Stomach (tissue), 9 donors: ENCODE measurements around the gene PXMP4. TPM values are rescaled to one million over a fixed set of nuclear protein-coding genes. Genes with fewer than 3 reads are reported as not detected.
A peak's percentile ranks its signal among the peaks of the same experiment; 100 is the strongest.

Experiments used
- DNase-seq, 2 donors: peaks; one replicate each; pipeline versions ENCODE4 v3.0.0 to v3.0.0-alpha.2; 2013 to 2019
- H3K27ac ChIP-seq, 5 donors: fragments of 200-600 bp in 4 of 5; sonication (generic) in 4 of 5; one replicate each; pipeline ENCODE4 v1.5.1; 2013 to 2019; ENCODE audit warnings: mild to moderate bottlenecking in 1 of 5, moderate library complexity in 1 of 5
- H3K27me3 ChIP-seq, 3 donors: fragments of 200-600 bp; sonication (generic); one replicate each; pipeline ENCODE4 v1.5.1; 2017 to 2019; ENCODE audit warnings: mixed run types in 1 of 3
- H3K36me3 ChIP-seq, 4 donors: fragments of 200-600 bp; sonication (generic); 1 replicate in 3 of 4; 2 replicates in 1 of 4; pipeline ENCODE4 v1.5.1; 2016 to 2019
- H3K4me1 ChIP-seq, 4 donors: fragments of 200-600 bp; sonication (generic); one replicate each; pipeline ENCODE4 v1.5.1; 2016 to 2019
- H3K4me3 ChIP-seq, 4 donors: fragments of 200-600 bp; sonication (generic) in 3 of 4; one replicate each; pipeline ENCODE4 v1.5.1; 2016 to 2019; ENCODE audit warnings: mild to moderate bottlenecking in 1 of 4
- H3K9me3 ChIP-seq, 4 donors: fragments of 200-600 bp; sonication (generic); one replicate each; pipeline ENCODE4 v1.5.1; 2016 to 2019
- EP300 ChIP-seq: sonication (generic); formaldehyde crosslinking; IDR thresholded peaks from one replicate; pipeline ENCODE4 v1.6.1; 2017; ENCODE audit warnings: antibody characterized with exemption
- POLR2A ChIP-seq, 4 donors: fragments of 450-650 bp; IDR thresholded peaks; one replicate each; pipeline ENCODE4 v1.6.1; 2016; ENCODE audit warnings: antibody characterized with exemption in 4 of 4, control low read depth in 2 of 4, mild to moderate bottlenecking in 1 of 4, moderate library complexity in 1 of 4
- POLR2AphosphoS5 ChIP-seq, 3 donors: sonication (generic); formaldehyde crosslinking; IDR thresholded peaks; one replicate each; pipeline ENCODE4 v1.6.1; 2016; ENCODE audit warnings: antibody characterized with exemption in 3 of 3
- WGBS, 5 donors: extraction: QIAGEN DNeasy Blood & Tissue Kit in 3 of 5; methylation state at CpG; one replicate each; pipeline versions ENCODE4 v1.1.5 to v1.1.7; 2013 to 2018; 5-methylcytosine and 5-hydroxymethylcytosine counted together
- intact Hi-C: fragments of 100-400 bp; cut with DNase I; formaldehyde crosslinking; loops from one replicate; pipeline ENCODE4 v1.15.1; 2023; ENCODE audit warnings: low total_unique reads
- polyA plus RNA-seq, 3 donors: library from polyadenylated mRNA; stranded (reverse); fragments of 200-250 nt; gene quantifications; one replicate each; pipeline ENCODE4 v1.2.3, GENCODE V29; 2013
- total RNA-seq, 5 donors: library from RNA; depleted of rRNA; stranded (reverse); fragments of >200 nt; gene quantifications; one replicate each; pipeline versions ENCODE4 v1.1.0 to v1.2.3, GENCODE V29; 2014 to 2016
- TF ChIP-seq, protein P1 (sequence below), 7 experiments: fragments of 450-650 bp in 4 of 7; fragments of 200-600 bp in 3 of 7; sonication (generic) in 3 of 7; IDR thresholded peaks; one replicate each; pipeline ENCODE4 v1.5.1; 2016 to 2019; ENCODE audit warnings: antibody characterized with exemption in 7 of 7, control low read depth in 2 of 7, mild to moderate bottlenecking in 1 of 7
- donor health status: healthy with polysubstance abuse.
- donor health status: Bipolar disorder and iron deficiency.
- donor health status: healthy.

PXMP4 gene
- total and polyA plus RNA-seq, 8 donors = 0.72 to 36.8 (median 5.6) TPM

DNA sequence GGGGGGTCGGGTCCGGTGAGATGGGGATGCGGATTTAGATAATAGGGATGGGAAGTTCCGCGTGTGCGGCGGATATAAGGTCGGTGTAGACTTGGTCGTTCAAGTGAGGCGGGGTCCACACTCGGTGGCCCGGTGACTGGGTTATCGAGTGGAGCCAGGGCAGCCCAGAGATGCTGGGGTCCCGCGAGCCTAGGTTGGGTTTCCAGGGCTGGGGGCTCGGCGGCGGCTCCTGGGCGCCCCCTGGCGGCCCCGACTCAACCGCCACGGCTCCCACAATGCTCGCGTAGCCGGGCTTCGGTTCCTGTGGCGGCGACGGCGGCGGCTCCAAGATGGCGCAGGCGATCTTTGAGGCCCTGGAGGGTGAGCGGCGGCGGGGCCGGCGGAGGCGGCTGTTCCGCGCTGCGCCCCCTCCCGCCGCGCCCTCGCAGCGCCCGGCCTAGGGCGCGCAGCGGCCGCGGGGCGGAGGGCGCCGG is 11.6 kb upstream of the PXMP4 start, which contains the start of gene ZNF341:
ZNF341 (plus strand) TSS at position 304 of the 473 bp plus-strand sequence; CDS start at position 330, 26 bp downstream.
- Histone ChIP-seq H3K27me3 (no peaks in the 10 kb centered on the region), H3K4me1 (peaks cover 23 to 33% (median 30%) of the 10 kb centered on the region in 4 donors), H3K4me3 (peak within 1 kb of the TSS; percentile 52 to 64 (median 59)), H3K36me3 (peaks cover 0 to 7% (median 0%) of the 10 kb centered on the region in 4 donors), H3K9me3 (peaks cover 7 to 13% (median 7%) of the 10 kb centered on the region in 4 donors), H3K27ac (peak within 1 kb of the TSS; percentile 89 to 97 (median 95))
- intact Hi-C loops = no loop called here
- TF ChIP-seq, protein P1, sequence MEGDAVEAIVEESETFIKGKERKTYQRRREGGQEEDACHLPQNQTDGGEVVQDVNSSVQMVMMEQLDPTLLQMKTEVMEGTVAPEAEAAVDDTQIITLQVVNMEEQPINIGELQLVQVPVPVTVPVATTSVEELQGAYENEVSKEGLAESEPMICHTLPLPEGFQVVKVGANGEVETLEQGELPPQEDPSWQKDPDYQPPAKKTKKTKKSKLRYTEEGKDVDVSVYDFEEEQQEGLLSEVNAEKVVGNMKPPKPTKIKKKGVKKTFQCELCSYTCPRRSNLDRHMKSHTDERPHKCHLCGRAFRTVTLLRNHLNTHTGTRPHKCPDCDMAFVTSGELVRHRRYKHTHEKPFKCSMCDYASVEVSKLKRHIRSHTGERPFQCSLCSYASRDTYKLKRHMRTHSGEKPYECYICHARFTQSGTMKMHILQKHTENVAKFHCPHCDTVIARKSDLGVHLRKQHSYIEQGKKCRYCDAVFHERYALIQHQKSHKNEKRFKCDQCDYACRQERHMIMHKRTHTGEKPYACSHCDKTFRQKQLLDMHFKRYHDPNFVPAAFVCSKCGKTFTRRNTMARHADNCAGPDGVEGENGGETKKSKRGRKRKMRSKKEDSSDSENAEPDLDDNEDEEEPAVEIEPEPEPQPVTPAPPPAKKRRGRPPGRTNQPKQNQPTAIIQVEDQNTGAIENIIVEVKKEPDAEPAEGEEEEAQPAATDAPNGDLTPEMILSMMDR (IDR thresholded peaks at IDR 0.05) = peak in 5 of 7 experiments; percentile 74 to 94 (median 80)
- no peak for TF ChIP-seq POLR2A (IDR thresholded peaks at IDR 0.05)
- peak in 2 of 3 donors; percentile 21 to 54 for TF ChIP-seq POLR2AphosphoS5 (IDR thresholded peaks at IDR 0.05)
- TF ChIP-seq EP300 = no peak
- 1 to 7% (median 3%) methylated on average over 23 to 57 of the region's 57 CpGs for WGBS, 5 donors
- peak; percentile 91 to 97 for DNase-seq

DNA sequence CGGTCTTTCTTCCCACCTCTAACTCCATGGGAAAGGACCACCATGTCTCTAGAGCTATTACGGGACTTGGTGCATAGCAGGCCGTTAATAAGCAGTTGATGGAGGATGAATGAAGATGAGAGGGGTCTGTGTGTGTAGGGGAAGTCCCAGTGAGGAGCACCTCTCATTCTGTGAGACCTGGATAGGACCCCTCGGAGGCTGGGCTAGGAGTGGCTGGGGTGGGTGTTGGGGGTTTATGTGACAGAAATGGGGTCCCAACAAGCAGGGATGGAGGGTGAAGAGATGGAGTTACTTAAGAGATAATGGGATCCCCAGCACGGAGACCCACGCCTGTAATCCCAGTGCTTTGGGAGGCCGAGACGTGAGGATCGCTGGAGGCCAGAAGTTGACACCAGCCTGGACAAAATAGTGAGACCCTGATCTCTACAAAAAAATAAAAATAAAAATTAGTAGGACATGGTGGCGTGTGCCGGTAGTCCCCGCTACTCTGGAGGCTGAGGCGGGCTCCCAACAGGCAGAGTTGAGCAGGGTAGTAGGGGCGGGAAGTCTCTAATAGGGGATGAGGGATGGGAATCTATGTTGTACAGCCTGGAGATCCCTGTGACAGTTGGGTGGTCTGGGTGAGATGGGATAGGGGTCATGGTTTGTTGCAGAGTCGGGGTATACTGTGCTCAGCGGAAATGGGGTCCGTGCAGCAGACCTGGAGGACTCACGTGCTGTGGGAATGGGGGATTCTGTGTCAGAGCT is 11.0 kb upstream of the PXMP4 start:
- intact Hi-C loops = no loop called here
- H3K4me1 ChIP-seq = peaks cover 23 to 33% (median 30%) of the 10 kb centered on the region in 4 donors

DNA sequence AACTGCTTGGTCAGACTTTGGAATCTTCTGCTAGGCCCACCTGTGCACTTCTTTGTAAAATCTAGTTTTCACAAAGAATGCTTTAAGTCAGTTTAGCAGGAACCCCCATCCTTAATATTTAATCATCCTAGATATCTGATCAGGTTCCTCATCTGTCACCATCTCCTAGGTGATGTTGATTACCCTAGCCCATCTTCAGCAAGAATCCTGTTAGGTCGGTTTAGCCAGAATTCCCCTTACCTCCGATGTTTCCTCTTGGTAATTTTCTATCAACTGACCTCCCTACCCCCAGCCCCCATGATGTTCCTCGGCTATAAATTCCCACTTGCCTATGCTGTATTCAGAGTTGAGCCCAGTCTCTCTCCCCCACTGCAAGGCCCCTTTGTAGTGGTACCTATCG is 9.0 kb upstream of the PXMP4 start:
- no peak overlapping the region for H3K4me3 ChIP-seq
- no peaks in the 10 kb centered on the region for H3K27me3 ChIP-seq
- TF ChIP-seq, protein P1 (IDR thresholded peaks at IDR 0.05) = no peak
- TF ChIP-seq POLR2AphosphoS5 (IDR thresholded peaks at IDR 0.05) = no peak
- TF ChIP-seq POLR2A (IDR thresholded peaks at IDR 0.05) = no peak
- TF ChIP-seq EP300 = no peak
- no peaks in the 10 kb centered on the region for H3K9me3 ChIP-seq
- DNase-seq = no peak
- peaks cover 21 to 27% (median 26%) of the 10 kb centered on the region in 4 donors for H3K4me1 ChIP-seq
- H3K36me3 ChIP-seq = no peaks in the 10 kb centered on the region
- 64 to 76% (median 70%) methylated on average over 4 of the region's 4 CpGs for WGBS, 5 donors
- intact Hi-C loops = no loop called here
- no peak overlapping the region for H3K27ac ChIP-seq

More for the DNA sequence above, 11.0 kb upstream of the PXMP4 start:
- 81 to 87% (median 84%) methylated on average over 18 of the region's 18 CpGs for WGBS, 5 donors
- peak overlapping the region; percentile 52 to 64 (median 59) for H3K4me3 ChIP-seq
- peak overlapping the region; percentile 89 to 97 (median 95) for H3K27ac ChIP-seq
- H3K27me3 ChIP-seq = no peaks in the 10 kb centered on the region
- no peak for DNase-seq
- H3K9me3 ChIP-seq = peaks cover under 1 to 7% (median 1%) of the 10 kb centered on the region in 4 donors
- H3K36me3 ChIP-seq = peaks cover 0 to 1% (median 0%) of the 10 kb centered on the region in 4 donors
- TF ChIP-seq EP300 (no peak), POLR2AphosphoS5 (IDR thresholded peaks at IDR 0.05) (no peak), POLR2A (IDR thresholded peaks at IDR 0.05) (no peak)
- TF ChIP-seq, protein P1 (IDR thresholded peaks at IDR 0.05) = no peak

DNA sequence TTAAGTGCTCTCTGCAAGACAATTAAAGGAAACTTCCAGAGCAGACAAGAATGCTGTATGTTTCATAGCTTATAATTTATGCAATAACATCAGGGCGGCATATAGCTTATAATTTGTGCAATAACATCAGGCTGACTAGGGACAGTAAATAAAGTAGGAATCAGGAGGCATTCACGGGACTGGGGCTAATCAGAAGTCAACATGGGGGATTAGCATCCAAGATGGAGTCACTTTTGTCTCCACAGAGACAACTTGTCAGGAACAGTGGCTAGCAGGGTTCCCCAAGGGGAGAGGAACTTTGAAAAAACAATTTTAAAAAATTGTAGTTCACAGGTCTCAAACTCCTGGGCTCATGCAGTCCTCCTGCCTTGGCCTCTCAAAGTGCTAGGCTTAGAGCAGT is 8.4 kb upstream of the PXMP4 start:
- H3K36me3 ChIP-seq = no peaks in the 10 kb centered on the region
- peaks cover 15 to 21% (median 20%) of the 10 kb centered on the region in 4 donors for H3K4me1 ChIP-seq
- TF ChIP-seq POLR2A (IDR thresholded peaks at IDR 0.05) (no peak), POLR2AphosphoS5 (IDR thresholded peaks at IDR 0.05) (no peak), EP300 (no peak)
- TF ChIP-seq, protein P1 (IDR thresholded peaks at IDR 0.05) = no peak
- H3K9me3 ChIP-seq = no peaks in the 10 kb centered on the region
- 70 to 83% (median 79%) methylated on average over 2 of the region's 2 CpGs for WGBS, 5 donors
- no peak overlapping the region for H3K4me3 ChIP-seq
- H3K27ac ChIP-seq = no peak overlapping the region
- H3K27me3 ChIP-seq = no peaks in the 10 kb centered on the region
- intact Hi-C loops = no loop called here
- DNase-seq = no peak
